HCT116 (cell line): ENCODE data around the gene CHST11. TPM values are rescaled to one million over a fixed set of nuclear protein-coding genes. Genes with fewer than 3 reads are reported as not detected.

Source experiments
- ATAC-seq: fragments of 200-7000 bp; cut with Tn5 transposase; 2 replicates; pipeline ENCODE4 v1.9.1; 2020; ENCODE audit warnings: mild to moderate bottlenecking, moderate library complexity
- BruUV-seq: library from RNA; stranded (reverse); fragments of 400-500 nt; replicated peaks from 2 replicates; lab custom pipeline; 2021; lab: Mats Ljungman, UMichigan
- CTCF ChIA-PET: fragments of 300-600 bp; sonication (Branson Sonifier 250); formaldehyde crosslinking; loops from one replicate; lab custom pipeline; 2021; ENCODE audit warnings: antibody characterized with exemption; lab: Charles Lee
- POLR2A ChIA-PET: fragments of 300-600, 350-600 bp; sonication (Branson Sonifier 250); formaldehyde crosslinking; loops from one replicate; lab custom pipeline; 2021; ENCODE audit warnings: antibody characterized with exemption; lab: Charles Lee
- RAD21 ChIA-PET, 2 experiments: fragments of 300-600 bp; sonication (Branson Sonifier 250); formaldehyde crosslinking; loops; one replicate each; lab custom pipeline; 2023; ENCODE audit warnings: low total read pairs in 2 of 2; ENCODE audit not compliant: uncharacterized antibody in 2 of 2, unreplicated experiment in 2 of 2, low non-redundant PET in 1 of 2; lab: Charles Lee
- DNase-seq: peaks from one replicate; pipeline ENCODE4 v3.0.0-alpha.2; 2010; ENCODE audit warnings: low read depth, low spot score
- H2AFZ ChIP-seq: fragments of 200-600 bp; shearing (Covaris generic), sonication (generic); 2 replicates; pipeline ENCODE4 v1.6.1; 2017; ENCODE audit warnings: low read depth, mixed run types, mixed read lengths, antibody characterized with exemption, low read length; ENCODE audit not compliant: poor library complexity, severe bottlenecking
- H3K27ac ChIP-seq: 2 replicates; pipeline ENCODE4 v1.5.1; 2012; ENCODE audit warnings: low read depth, low read length
- H3K27me3 ChIP-seq: fragments of 200-600 bp; sonication (generic); 2 replicates; pipeline ENCODE4 v1.6.1; 2016; ENCODE audit warnings: mixed run types, low read length, mixed read lengths; ENCODE audit not compliant: insufficient read depth
- H3K36me3 ChIP-seq, 2 experiments: fragments of 200-500 bp in 1 of 2; fragments of 200-600 bp in 1 of 2; sonication (Bioruptor generic) in 1 of 2; sonication (generic) in 1 of 2; 2 replicates each; pipeline versions ENCODE4 v1.5.1 to v1.6.1; 2014 to 2016; ENCODE audit warnings: low read length in 2 of 2, inconsistent platforms in 1 of 2, mixed read lengths in 1 of 2, mixed run types in 1 of 2; ENCODE audit not compliant: insufficient read depth in 2 of 2, control insufficient read depth in 1 of 2
- H3K4me1 ChIP-seq, 2 experiments: fragments of 200-600 bp in 1 of 2; sonication (generic) in 1 of 2; 2 replicates each; pipeline versions ENCODE4 v1.5.1 to v1.6.1; 2012 to 2017; ENCODE audit warnings: low read length in 2 of 2, inconsistent platforms in 1 of 2, mild to moderate bottlenecking in 1 of 2, mixed read lengths in 1 of 2, mixed run types in 1 of 2, moderate library complexity in 1 of 2; ENCODE audit not compliant: insufficient read depth in 2 of 2, control insufficient read depth in 1 of 2
- H3K4me2 ChIP-seq: fragments of 200-600 bp; sonication (generic); 2 replicates; pipeline ENCODE4 v1.6.1; 2017; ENCODE audit warnings: mixed run types, low read length, mixed read lengths
- H3K4me3 ChIP-seq, 2 experiments: fragments of 200-600 bp in 1 of 2; sonication (generic) in 1 of 2; replicated peaks in 1 of 2; 2 replicates each; pipeline ENCODE4 v1.5.1; 2011 to 2016; ENCODE audit warnings: low read length in 2 of 2, control low read depth in 1 of 2, low read depth in 1 of 2, mild to moderate bottlenecking in 1 of 2, mixed read lengths in 1 of 2, mixed run types in 1 of 2
- H3K79me2 ChIP-seq: fragments of 200-600 bp; sonication (generic); 2 replicates; pipeline ENCODE4 v1.6.1; 2017; ENCODE audit warnings: mild to moderate bottlenecking, mixed run types, low read length, moderate library complexity, mixed read lengths; ENCODE audit not compliant: insufficient read depth
- H3K9ac ChIP-seq: fragments of 200-600 bp; sonication (generic); 2 replicates; pipeline ENCODE4 v1.6.1; 2016; ENCODE audit warnings: low read length, mixed read lengths
- H3K9me2 ChIP-seq: fragments of 200-600 bp; sonication (generic), shearing (Covaris generic); 2 replicates; pipeline ENCODE4 v1.6.1; 2017; ENCODE audit warnings: mixed run types, mild to moderate bottlenecking, moderate library complexity; ENCODE audit not compliant: insufficient read depth
- H3K9me3 ChIP-seq, 2 experiments: fragments of 200-500 bp in 1 of 2; fragments of 200-600 bp in 1 of 2; sonication (Bioruptor generic) in 1 of 2; sonication (generic) in 1 of 2; 2 replicates each; pipeline ENCODE4 v1.6.1; 2014 to 2017; ENCODE audit warnings: low read length in 2 of 2, mixed read lengths in 2 of 2, inconsistent platforms in 1 of 2, low read depth in 1 of 2, mild to moderate bottlenecking in 1 of 2, mixed run types in 1 of 2, moderate library complexity in 1 of 2; ENCODE audit not compliant: control insufficient read depth in 1 of 2, insufficient read depth in 1 of 2
- H4K20me1 ChIP-seq: fragments of 200-600 bp; sonication (generic), shearing (Covaris generic); 2 replicates; pipeline ENCODE4 v1.6.1; 2017; ENCODE audit warnings: mixed run types, mild to moderate bottlenecking, moderate library complexity; ENCODE audit not compliant: insufficient read depth
- CBX3 ChIP-seq: IDR thresholded peaks from 2 replicates; pipeline ENCODE4 v1.6.1; 2012; ENCODE audit warnings: low read depth
- CTCF ChIP-seq, 3 experiments: fragments of 200-600 bp in 1 of 3; sonication (generic) in 1 of 3; IDR thresholded peaks in 2 of 3; conservative IDR thresholded peaks in 1 of 3; 2 replicates each; pipeline ENCODE4 v1.5.1; 2012 to 2017; ENCODE audit warnings: low read depth in 2 of 3, low read length in 2 of 3, antibody characterized with exemption in 1 of 3, borderline replicate concordance in 1 of 3, control low read depth in 1 of 3, mild to moderate bottlenecking in 1 of 3, mixed read lengths in 1 of 3, mixed run types in 1 of 3, moderate library complexity in 1 of 3; ENCODE audit not compliant: insufficient read depth in 1 of 3
- ELF1 ChIP-seq: IDR thresholded peaks from 2 replicates; pipeline ENCODE4 v1.6.1; 2012; ENCODE audit warnings: low read depth, borderline replicate concordance
- EZH2 ChIP-seq: fragments of 200-600 bp; sonication (generic); IDR thresholded peaks from 2 replicates; pipeline ENCODE4 v1.6.1; 2017; ENCODE audit warnings: antibody characterized with exemption, mixed run types
- JUND ChIP-seq: IDR thresholded peaks from 2 replicates; pipeline ENCODE4 v1.6.1; 2012
- MAX ChIP-seq: IDR thresholded peaks from 2 replicates; pipeline ENCODE4 v1.6.1; 2012
- POLR2A ChIP-seq: IDR thresholded peaks from 2 replicates; pipeline ENCODE4 v1.7.0; 2011; ENCODE audit warnings: borderline replicate concordance; ENCODE audit not compliant: insufficient read depth, insufficient read length; ENCODE audit errors: extremely low read depth
- POLR2AphosphoS5 ChIP-seq: IDR thresholded peaks from 2 replicates; pipeline ENCODE4 v1.6.1; 2011; ENCODE audit warnings: mild to moderate bottlenecking, low read depth, low read length, moderate library complexity
- RAD21 ChIP-seq: IDR thresholded peaks from 2 replicates; pipeline ENCODE4 v1.6.1; 2012; ENCODE audit warnings: low read depth, mild to moderate bottlenecking
- SIN3A ChIP-seq: IDR thresholded peaks from 2 replicates; pipeline ENCODE4 v1.6.1; 2012; ENCODE audit warnings: low read depth
- SP1 ChIP-seq: IDR thresholded peaks from 2 replicates; pipeline ENCODE4 v1.6.1; 2012; ENCODE audit warnings: low read depth
- SRF ChIP-seq: IDR thresholded peaks from 2 replicates; pipeline ENCODE4 v1.6.1; 2012; ENCODE audit warnings: low read depth
- YY1 ChIP-seq: IDR thresholded peaks from 2 replicates; pipeline ENCODE4 v1.6.1; 2011; ENCODE audit warnings: low read length, low read depth, moderate library complexity, mild to moderate bottlenecking; ENCODE audit not compliant: insufficient replicate concordance; ENCODE audit errors: extremely low read depth
- intact Hi-C: fragments of 100-400 bp; cut with micrococcal nuclease; formaldehyde crosslinking; loops from 2 replicates; pipeline ENCODE4 v1.10.0; 2022
- total RNA-seq: library from RNA; stranded (reverse); gene quantifications from one replicate; pipeline ENCODE4 v1.2.1, GENCODE V29; 2021; ENCODE audit not compliant: unreplicated experiment

The CHST11 gene
- total RNA-seq, 1 experiment from 2014 or later = 10.1 TPM

- ATAC-seq = no peak
- TF ChIP-seq YY1 (no peak), MAX (no peak), CTCF (IDR thresholded peaks at IDR 0.05 in 2 of 3, conservative IDR thresholded peaks at IDR 0.05 in 1 of 3; ENCODE audit: borderline replicate concordance in 1 of 3, insufficient read depth in 1 of 3, low read depth in 2 of 3, low read length in 2 of 3) (no peak), ELF1 (no peak), SIN3A (no peak), CBX3 (no peak), JUND (no peak), SRF (no peak), EZH2 (no peak), POLR2AphosphoS5 (no peak), RAD21 (no peak), SP1 (no peak), POLR2A (no peak)
- TF ChIP-seq, all 23 proteins: peak for 0
- ChIA-PET RAD21 (no interaction called here), CTCF (interaction anchor here (1.7 kb wide), 1 partner anchor 26 kb away, joined by 3 read pairs; no protein-coding TSS in a partner anchor), POLR2A (no interaction called here)
- no peak for DNase-seq
- Histone ChIP-seq H3K27ac (no peak overlapping the region), H3K4me1 (peaks cover 27 to 48% of the 10 kb centered on the region in 2 experiments), H3K9me2 (no peaks in the 10 kb centered on the region), H3K79me2 (no peaks in the 10 kb centered on the region), H4K20me1 (no peaks in the 10 kb centered on the region), H3K9ac (no peak overlapping the region), H3K4me3 (no peak overlapping the region), H3K27me3 (no peaks in the 10 kb centered on the region), H3K4me2 (no peak overlapping the region), H3K9me3 (no peaks in the 10 kb centered on the region), H2AFZ (no peak overlapping the region), H3K36me3 (no peaks in the 10 kb centered on the region)
- intact Hi-C loops = no loop called here
- BruUV-seq = no TSS peak
Measured at GRCh38 chr12:104407438-104407837, 49.3 kb upstream of the CHST11 start.
